ENCODE measurements around the gene NRCAM.

DNA sequence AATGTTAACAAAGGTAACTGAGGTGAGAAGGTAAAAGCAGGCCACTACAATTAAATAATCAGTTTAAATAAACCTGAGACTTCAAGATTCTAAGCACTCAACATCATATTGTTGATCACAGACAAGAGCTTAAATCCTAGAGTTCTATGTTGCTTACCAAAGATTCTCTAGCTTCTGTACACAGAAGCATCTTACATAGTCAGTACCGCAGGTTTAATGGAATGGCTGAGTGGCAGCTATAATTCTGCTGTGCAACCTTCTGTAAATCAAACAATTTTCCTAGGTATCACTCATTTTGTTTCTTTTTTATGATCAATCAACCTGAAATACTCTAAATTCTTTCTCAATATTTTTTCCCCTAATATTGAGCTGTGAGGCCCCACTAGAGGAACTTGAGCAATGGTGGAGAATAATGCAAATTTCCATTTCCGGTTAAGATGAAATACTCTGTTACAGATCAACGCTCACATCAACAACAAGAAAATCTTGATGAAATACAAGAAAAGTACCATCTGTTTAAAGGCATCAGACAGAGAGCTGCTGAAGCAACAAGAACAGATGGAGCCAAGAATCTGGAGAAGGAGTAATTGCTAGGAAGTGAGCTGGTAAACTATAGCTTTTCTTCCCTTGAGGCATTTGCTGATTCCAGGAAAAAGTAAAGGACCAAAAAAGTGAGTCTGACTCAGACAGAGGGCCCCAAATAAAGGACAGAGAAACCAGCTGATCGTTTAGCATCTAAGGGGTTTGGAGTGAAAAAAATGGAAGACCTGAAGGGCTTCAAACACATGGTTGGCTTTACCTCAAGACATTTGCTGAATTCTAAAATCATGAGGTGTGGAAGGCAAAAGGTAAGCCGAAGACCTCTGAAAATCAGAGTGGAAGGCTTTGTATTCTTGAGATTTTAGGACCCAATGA lies 47.1 kb upstream of the NRCAM start:
- TF ChIP-seq, protein P1, sequence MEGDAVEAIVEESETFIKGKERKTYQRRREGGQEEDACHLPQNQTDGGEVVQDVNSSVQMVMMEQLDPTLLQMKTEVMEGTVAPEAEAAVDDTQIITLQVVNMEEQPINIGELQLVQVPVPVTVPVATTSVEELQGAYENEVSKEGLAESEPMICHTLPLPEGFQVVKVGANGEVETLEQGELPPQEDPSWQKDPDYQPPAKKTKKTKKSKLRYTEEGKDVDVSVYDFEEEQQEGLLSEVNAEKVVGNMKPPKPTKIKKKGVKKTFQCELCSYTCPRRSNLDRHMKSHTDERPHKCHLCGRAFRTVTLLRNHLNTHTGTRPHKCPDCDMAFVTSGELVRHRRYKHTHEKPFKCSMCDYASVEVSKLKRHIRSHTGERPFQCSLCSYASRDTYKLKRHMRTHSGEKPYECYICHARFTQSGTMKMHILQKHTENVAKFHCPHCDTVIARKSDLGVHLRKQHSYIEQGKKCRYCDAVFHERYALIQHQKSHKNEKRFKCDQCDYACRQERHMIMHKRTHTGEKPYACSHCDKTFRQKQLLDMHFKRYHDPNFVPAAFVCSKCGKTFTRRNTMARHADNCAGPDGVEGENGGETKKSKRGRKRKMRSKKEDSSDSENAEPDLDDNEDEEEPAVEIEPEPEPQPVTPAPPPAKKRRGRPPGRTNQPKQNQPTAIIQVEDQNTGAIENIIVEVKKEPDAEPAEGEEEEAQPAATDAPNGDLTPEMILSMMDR (IDR thresholded peaks at IDR 0.05; ENCODE audit: low read depth, low read length, missing input control): no peak
- no peak for TF ChIP-seq GABPA (IDR thresholded peaks at IDR 0.05 in 1 of 2, conservative IDR thresholded peaks at IDR 0.05 in 1 of 2)
- TF ChIP-seq, protein P2, sequence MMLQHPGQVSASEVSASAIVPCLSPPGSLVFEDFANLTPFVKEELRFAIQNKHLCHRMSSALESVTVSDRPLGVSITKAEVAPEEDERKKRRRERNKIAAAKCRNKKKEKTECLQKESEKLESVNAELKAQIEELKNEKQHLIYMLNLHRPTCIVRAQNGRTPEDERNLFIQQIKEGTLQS (IDR thresholded peaks at IDR 0.05): no peak
- TF ChIP-seq MAX (IDR thresholded peaks at IDR 0.05): no peak
- TF ChIP-seq ZBTB33 (IDR thresholded peaks at IDR 0.05): no peak

Data from liver (tissue), 3 donors.